Posterior vena cava (tissue), 2 donors: ENCODE measurements around the gene MARS1. TPM values are rescaled to one million over a fixed set of nuclear protein-coding genes. Genes with fewer than 3 reads are reported as not detected.
"Not testable (repeated sequence)": the region's sequence is repeated elsewhere in the genome, so short reads cannot be mapped to it uniquely, and the experiment has no call there.

Experiments used
- DNase-seq: peaks from one replicate; pipeline ENCODE4 v3.0.0-alpha.2; 2020; ENCODE audit warnings: low spot score
- intact Hi-C, 2 donors: fragments of 100-400 bp; cut with DNase I; formaldehyde crosslinking; loops; one replicate each; pipeline versions ENCODE4 v1.14.1 to v1.14.2; 2022 to 2023
- total RNA-seq, 2 donors: library from RNA; stranded (reverse); fragmentation: NEBNext Ultra II Directional; extraction: Animal tissue kit (Norgen Biotek cat#: 25700); gene quantifications; one replicate each; pipeline ENCODE4 v1.2.1, GENCODE V29; 2021
- donor health status: DM: yes; HTN: yes; CAD: no.
- donor health status: DM: yes; HTN: yes; CAD: no.

MARS1 gene
- total RNA-seq, 2 donors from 2014 or later, result 135 to 142 TPM

GRCh38 chr12:57481671-57482070, 6.2 kb upstream of the MARS1 start:
- intact Hi-C loops, result loop anchor here in 1 of 2 donors (1.0 kb wide), 1 partner anchor 21 kb away; no protein-coding TSS in a partner anchor
- DNase-seq, result no peak

GRCh38 chr12:57483466-57483865, 4.4 kb upstream of the MARS1 start:
- intact Hi-C loops, result no loop called here
- no peak for DNase-seq

DNA sequence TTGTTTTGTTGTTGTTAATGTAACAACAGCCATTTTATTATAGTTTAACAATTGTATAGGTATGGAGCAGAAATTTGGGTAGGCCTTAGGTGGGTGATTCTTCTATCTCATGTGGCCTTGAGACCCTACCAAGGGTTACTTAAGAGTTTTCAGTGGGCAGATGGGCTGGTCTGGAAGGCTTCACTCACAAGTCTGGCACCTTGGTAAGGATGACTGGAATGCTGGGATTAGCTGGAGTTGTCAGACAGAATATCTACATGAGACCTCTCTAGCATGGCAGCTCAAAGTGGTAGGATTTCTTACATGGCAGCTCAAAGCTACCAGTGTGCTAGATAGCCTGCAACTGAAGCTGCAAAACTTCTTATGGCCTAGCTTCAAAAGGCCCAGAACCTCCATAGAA, 2.2 kb upstream of the MARS1 start:
- DNase-seq, result peak; percentile 14
- intact Hi-C loops, result no loop called here

DNA sequence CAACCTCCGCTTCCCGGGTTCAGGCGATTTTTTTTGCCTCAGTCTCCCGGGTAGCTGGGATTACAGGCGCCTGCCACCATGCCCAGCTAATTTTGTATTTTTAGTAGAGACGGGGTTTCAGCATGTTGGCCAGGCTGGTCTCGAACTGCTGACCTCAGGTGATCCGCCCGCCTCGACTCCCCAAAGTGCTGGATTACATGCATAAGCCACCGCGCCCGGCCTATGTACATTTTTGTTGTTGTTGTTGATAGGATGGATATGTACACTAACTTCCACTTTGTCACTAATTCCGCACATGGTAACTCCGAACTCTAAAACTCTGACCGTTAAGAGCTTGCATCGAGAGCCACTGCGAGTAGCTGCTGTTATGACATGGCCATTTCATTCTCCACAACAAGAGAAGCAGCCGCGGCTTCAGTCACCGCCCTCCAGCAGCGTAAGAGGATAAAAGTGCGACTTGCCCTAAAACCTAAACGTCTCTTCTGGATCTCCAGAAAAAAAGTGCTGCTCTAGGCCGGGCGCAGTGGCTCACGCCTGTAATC, 742 bp upstream of the MARS1 start:
- peak; percentile 85 for DNase-seq
- intact Hi-C loops, result no loop called here

DNA sequence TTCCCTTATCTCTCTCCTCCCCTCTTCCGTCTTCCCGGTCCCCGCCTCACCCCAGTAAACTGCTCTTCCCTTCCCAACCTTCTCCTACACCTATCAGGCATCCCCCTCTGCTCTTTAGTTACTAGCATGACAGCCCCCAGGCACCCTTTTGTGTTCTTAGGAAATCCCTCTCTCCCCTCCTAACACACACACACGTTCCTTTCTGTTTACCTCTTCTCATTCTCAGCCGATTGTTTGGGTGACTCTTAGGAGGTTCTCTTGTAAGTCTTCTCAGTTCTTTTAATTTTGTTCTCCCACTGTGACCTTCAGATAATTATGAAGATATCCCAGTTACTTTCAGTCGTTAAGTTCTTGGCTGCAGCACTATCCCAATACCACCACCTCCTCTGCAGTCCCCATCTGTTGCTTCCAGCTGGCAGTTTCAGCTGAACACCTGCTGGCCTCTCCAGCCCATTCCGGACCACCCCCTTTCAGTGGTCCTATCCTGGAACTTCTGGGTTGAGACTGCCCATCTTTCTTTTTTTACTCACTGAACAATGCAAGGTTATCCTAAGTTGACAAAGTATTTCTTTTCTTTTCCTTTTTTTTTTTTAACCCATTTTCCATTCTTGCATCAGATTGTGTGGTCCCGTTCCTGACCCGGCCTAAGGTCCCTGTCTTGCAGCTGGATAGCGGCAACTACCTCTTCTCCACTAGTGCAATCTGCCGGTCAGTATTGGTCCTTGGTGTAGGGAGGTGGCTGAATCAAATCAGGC, 711 bp downstream of the MARS1 start:
- intact Hi-C loops, result no loop called here
- DNase-seq, result peak; percentile 17

GRCh38 chr12:57489157-57489641, 1.3 kb downstream of the MARS1 start:
- peak; percentile 7 for DNase-seq
- intact Hi-C loops, result no loop called here

- intact Hi-C loops, result no loop called here
- DNase-seq, result peak; percentile 71
Observed at GRCh38 chr12:57490126-57490525, 2.3 kb downstream of the MARS1 start.

DNA sequence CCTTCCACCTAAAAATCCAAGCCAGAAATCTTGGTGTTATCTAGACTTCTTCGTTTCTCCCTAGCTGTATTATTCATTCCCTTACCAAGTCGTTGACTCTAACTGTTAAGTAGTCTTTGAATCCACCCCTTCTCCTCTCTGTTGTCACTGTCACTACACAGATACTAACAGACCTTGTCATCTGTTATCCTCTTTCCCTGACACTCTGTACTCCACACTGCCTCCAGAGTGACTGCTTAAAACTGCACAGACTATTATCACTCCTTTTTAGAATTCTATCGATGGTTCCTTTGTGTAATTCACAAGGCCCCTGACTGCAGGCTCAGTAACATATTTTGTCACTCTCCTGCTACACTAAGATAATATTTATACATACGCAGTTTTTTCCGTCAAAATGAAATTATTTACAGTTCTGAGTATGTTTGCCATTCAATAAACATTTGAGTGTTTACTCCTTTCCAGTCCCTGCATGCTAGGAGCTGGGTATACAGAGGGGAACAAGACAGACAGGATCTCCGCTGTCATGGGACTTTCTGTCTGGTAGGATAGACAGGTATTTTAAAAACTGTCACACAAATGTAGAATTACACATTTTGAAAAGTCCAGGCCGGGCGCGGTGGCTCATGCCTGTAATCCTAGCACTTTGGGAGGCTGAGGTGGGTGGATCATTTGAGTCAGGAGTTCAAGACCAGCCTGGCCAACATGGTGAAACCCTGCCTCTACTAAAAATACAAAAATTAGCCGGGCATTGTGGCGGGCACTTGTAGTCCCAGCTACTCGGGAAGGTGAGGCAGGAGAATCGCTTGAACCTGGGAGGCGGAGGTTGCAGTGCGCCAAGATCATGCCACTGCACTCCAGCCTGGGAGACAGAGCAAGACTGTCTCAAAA, 3.8 kb downstream of the MARS1 start:
- intact Hi-C loops, result no loop called here
- DNase-seq, result peak; percentile 18

DNA sequence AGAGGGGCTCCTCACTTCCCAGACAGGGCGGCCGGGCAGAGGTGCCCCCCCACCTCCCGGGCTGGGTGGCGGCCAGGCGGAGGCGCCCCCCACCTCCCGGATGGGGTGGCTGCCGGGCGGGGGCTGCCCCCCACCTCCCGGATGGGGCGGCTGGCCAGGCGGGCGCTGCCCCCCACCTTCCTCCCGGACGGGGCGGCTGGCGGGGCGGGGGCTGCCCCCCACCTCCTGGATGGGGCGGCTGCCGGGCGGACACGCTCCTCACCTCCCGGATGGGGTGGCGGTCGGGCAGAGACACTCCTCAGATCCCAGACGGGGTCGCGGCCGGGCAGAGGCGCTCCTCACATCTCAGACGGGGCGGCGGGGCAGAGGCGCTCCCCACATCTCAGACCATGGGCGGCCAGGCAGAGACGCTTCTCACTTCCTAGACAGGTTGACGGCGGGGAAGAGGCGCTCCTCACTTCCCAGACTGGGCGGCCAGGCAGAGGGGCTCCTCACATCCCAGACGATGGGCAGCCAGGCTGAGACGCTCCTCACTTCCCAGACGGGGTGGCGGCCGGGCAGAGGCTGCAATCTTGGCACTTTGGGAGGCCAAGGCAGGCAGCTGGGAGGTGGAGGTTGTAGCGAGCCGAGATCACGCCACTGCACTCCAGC, 7.3 kb downstream of the MARS1 start:
- DNase-seq, intact Hi-C loops: not testable (repeated sequence)

GRCh38 chr12:57496822-57497221, 9.0 kb downstream of the MARS1 start:
- no peak for DNase-seq
- intact Hi-C loops, result no loop called here

GRCh38 chr12:57497223-57498131, 9.6 kb downstream of the MARS1 start:
- intact Hi-C loops, result no loop called here
- peak; percentile 6 for DNase-seq

- peak; percentile 70 for DNase-seq
- intact Hi-C loops, result no loop called here
Observed at GRCh38 chr12:57498132-57498502, 10.2 kb downstream of the MARS1 start.

DNA sequence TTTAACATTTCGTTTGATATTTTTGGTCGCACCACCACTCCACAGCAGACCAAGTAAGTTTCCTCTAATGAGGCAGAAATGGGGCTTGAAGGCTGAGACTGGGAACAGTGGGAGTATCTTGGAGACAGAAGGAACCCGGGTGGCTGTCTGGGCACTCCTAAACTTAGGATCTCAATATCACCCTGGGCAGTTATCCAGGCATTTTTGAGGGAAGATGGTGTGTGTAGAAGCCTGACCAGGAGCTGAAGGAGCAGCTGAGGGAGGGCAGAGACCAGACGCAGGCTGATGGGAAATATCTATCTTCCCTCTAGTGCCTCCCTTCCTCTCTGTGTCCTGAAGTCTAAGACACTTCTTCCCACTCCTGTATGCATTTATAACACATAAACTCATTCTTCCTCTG, 10.7 kb downstream of the MARS1 start:
- intact Hi-C loops, result no loop called here
- DNase-seq, result no peak

DNA sequence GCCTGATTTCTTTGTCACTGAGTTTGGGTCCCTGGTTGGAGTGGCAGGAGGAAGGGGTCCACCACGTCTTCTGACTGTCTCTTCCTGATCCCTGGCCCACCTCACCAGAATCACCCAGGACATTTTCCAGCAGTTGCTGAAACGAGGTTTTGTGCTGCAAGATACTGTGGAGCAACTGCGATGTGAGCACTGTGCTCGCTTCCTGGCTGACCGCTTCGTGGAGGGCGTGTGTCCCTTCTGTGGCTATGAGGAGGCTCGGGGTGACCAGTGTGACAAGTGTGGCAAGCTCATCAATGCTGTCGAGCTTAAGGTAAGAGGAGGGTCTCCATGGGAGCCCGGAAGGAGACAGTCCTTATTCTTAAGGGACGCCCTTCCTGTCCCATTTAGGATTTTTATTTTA, 12.3 kb downstream of the MARS1 start:
- intact Hi-C loops, result no loop called here
- peak; percentile 34 for DNase-seq

DNA sequence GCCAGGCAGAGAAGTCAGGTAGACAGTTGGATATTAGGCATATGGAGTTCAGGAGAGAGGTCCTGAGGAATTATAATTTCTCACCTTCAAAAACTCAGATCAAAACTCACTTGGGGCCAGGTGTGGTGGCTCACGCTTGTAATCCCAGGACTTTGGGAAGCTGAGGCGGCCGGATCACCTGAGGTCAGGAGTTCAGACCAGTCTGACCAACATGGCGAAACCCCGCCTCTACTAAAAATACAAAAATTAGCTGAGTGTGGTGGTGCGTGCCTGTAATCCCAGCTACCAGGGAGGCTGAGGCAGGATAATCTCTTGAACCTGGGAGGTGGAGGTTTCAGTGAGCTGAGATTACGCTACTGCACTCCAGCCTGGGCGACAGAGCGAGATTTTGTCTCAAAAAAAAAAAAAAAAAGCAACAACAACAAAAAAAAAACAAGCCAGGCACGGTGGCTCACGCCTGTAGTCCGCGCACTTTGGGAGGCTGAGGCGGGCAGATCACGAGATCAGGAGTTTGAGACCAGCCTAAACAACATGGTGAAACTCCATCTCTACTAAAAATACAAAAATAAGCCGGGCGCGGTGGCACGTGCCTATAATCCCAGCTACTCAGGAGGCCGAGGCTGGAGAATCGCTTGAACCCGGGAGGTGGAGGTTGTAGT, 14.6 kb downstream of the MARS1 start:
- intact Hi-C loops, result not testable (repeated sequence)
- peak; percentile 38 for DNase-seq

- peak; percentile 14 for DNase-seq
- intact Hi-C loops, result not testable (repeated sequence)
Observed at GRCh38 chr12:57506541-57506940, 18.7 kb downstream of the MARS1 start.

GRCh38 chr12:57507796-57508195, 19.9 kb downstream of the MARS1 start:
- intact Hi-C loops, result not testable (repeated sequence)
- DNase-seq, result peak; percentile 54

GRCh38 chr12:57511161-57511560, 23.3 kb downstream of the MARS1 start:
- intact Hi-C loops, result no loop called here
- DNase-seq, result no peak
